KMS-11 (cell line): ENCODE data around the gene PKDCC.

Experiments used
- H2AFZ ChIP-seq: fragments of 200-600 bp; sonication (generic); 2 replicates; pipeline ENCODE4 v1.6.1; 2016; ENCODE audit warnings: antibody characterized with exemption, mixed run types, low read depth
- H3K27ac ChIP-seq: fragments of 200-600 bp; sonication (generic); 2 replicates; pipeline ENCODE4 v1.6.1; 2016; ENCODE audit warnings: mild to moderate bottlenecking, mixed run types
- H3K27me3 ChIP-seq: fragments of 200-600 bp; sonication (generic); 2 replicates; pipeline ENCODE4 v1.6.1; 2017; ENCODE audit warnings: mild to moderate bottlenecking, low read depth, mixed run types, moderate library complexity; ENCODE audit not compliant: insufficient read depth
- H3K36me3 ChIP-seq: fragments of 200-600 bp; sonication (generic); 2 replicates; pipeline ENCODE4 v1.6.1; 2017; ENCODE audit warnings: mild to moderate bottlenecking, mixed run types; ENCODE audit not compliant: insufficient read depth
- H3K4me1 ChIP-seq: fragments of 200-600 bp; sonication (generic); 2 replicates; pipeline ENCODE4 v1.6.1; 2016; ENCODE audit warnings: mild to moderate bottlenecking, low read depth, mixed run types; ENCODE audit not compliant: poor library complexity, severe bottlenecking
- H3K4me2 ChIP-seq: fragments of 200-600 bp; sonication (generic); 2 replicates; pipeline ENCODE4 v1.7.0; 2016; ENCODE audit warnings: mild to moderate bottlenecking, mixed run types
- H3K4me3 ChIP-seq: fragments of 200-600 bp; sonication (generic); IDR thresholded peaks from 2 replicates; pipeline ENCODE4 v1.6.1; 2017; ENCODE audit warnings: low read depth, low read length, mixed read lengths; ENCODE audit not compliant: insufficient read depth
- H3K79me2 ChIP-seq: fragments of 200-600 bp; sonication (generic); 2 replicates; pipeline ENCODE4 v1.6.1; 2016; ENCODE audit warnings: low read depth, mixed run types; ENCODE audit not compliant: insufficient read depth
- H3K9ac ChIP-seq: fragments of 200-600 bp; sonication (generic); 2 replicates; pipeline ENCODE4 v1.6.1; 2016; ENCODE audit warnings: mild to moderate bottlenecking, mixed run types
- H4K20me1 ChIP-seq: fragments of 200-600 bp; sonication (generic); 2 replicates; pipeline ENCODE4 v1.6.1; 2016; ENCODE audit warnings: mild to moderate bottlenecking, mixed run types; ENCODE audit not compliant: insufficient read depth
- CTCF ChIP-seq: fragments of 200-600 bp; sonication (generic); conservative IDR thresholded peaks from 2 replicates; pipeline ENCODE4 v1.6.1; 2017; ENCODE audit warnings: low read depth, mild to moderate bottlenecking, antibody characterized with exemption, low read length, moderate library complexity, mixed read lengths

PKDCC gene

GRCh38 chr2:42001711-42002201 is 46.1 kb upstream of the PKDCC start:
- no peak overlapping the region for H3K4me3 ChIP-seq
- no peak overlapping the region for H2AFZ ChIP-seq
- no peak for TF ChIP-seq CTCF
- no peaks in the 10 kb centered on the region for H3K27me3 ChIP-seq
- no peaks in the 10 kb centered on the region for H3K79me2 ChIP-seq
- no peak overlapping the region for H3K4me2 ChIP-seq
- no peak overlapping the region for H3K9ac ChIP-seq
- H3K4me1 ChIP-seq = no peaks in the 10 kb centered on the region
- H4K20me1 ChIP-seq = no peaks in the 10 kb centered on the region
- no peak overlapping the region for H3K27ac ChIP-seq
- no peaks in the 10 kb centered on the region for H3K36me3 ChIP-seq

- no peaks in the 10 kb centered on the region for H4K20me1 ChIP-seq
- H3K27ac ChIP-seq = no peak overlapping the region
- H2AFZ ChIP-seq = no peak overlapping the region
- no peaks in the 10 kb centered on the region for H3K79me2 ChIP-seq
- TF ChIP-seq CTCF = no peak
- no peak overlapping the region for H3K9ac ChIP-seq
- no peaks in the 10 kb centered on the region; the same call in 1 of the 2 replicates for H3K27me3 ChIP-seq
- no peaks in the 10 kb centered on the region for H3K36me3 ChIP-seq
- H3K4me1 ChIP-seq = peaks cover 22% of the 10 kb centered on the region
- no peak overlapping the region for H3K4me3 ChIP-seq
- H3K4me2 ChIP-seq = no peak overlapping the region
These were observed 40.3 kb upstream of the PKDCC start for GRCh38 chr2:42007551-42007950.

GRCh38 chr2:42008241-42008921 is 39.4 kb upstream of the PKDCC start:
- Histone ChIP-seq H3K79me2 (no peaks in the 10 kb centered on the region), H2AFZ (no peak overlapping the region), H3K36me3 (no peaks in the 10 kb centered on the region), H3K4me3 (no peak overlapping the region), H3K27ac (no peak overlapping the region), H3K9ac (no peak overlapping the region), H4K20me1 (no peaks in the 10 kb centered on the region), H3K4me2 (no peak overlapping the region), H3K4me1 (peaks cover 22% of the 10 kb centered on the region), H3K27me3 (no peaks in the 10 kb centered on the region; the same call in 1 of the 2 replicates)
- no peak for TF ChIP-seq CTCF

- Histone ChIP-seq H3K27ac (no peak overlapping the region), H3K9ac (no peak overlapping the region), H3K4me2 (peak overlapping the region; percentile 25), H3K79me2 (no peaks in the 10 kb centered on the region), H3K4me1 (peaks cover 22% of the 10 kb centered on the region), H3K27me3 (no peaks in the 10 kb centered on the region; the same call in 1 of the 2 replicates), H2AFZ (no peak overlapping the region), H3K36me3 (no peaks in the 10 kb centered on the region), H4K20me1 (no peaks in the 10 kb centered on the region), H3K4me3 (peak overlapping the region; percentile 56)
- no peak for TF ChIP-seq CTCF
These were observed 37.9 kb upstream of the PKDCC start for GRCh38 chr2:42009657-42010580.
